Measurements from ENCODE around the gene TRIM27.
"Not testable (repeated sequence)": the region's sequence is repeated elsewhere in the genome, so short reads cannot be mapped to it uniquely, and the experiment has no call there.

The TRIM27 gene

GRCh38 chr6:28866205-28867085 lies 57.3 kb downstream of the TRIM27 start:
- DNase-seq (ENCODE audit: low read depth in 2 of 3, low spot score in 1 of 3): peak; percentile 50 to 72 (median 69)

- DNase-seq (ENCODE audit: low read depth in 2 of 3, low spot score in 1 of 3): peak; percentile 36 to 71 (median 64)
Observed at GRCh38 chr6:28865401-28866204, 58.2 kb downstream of the TRIM27 start.

GRCh38 chr6:28864326-28864923 lies 59.4 kb downstream of the TRIM27 start:
- DNase-seq (ENCODE audit: low read depth in 2 of 3, low spot score in 1 of 3): no peak

- peak; percentile 72 to 98 (median 84) for DNase-seq (ENCODE audit: low read depth in 2 of 3, low spot score in 1 of 3)
Observed at GRCh38 chr6:28863604-28864325, 60.0 kb downstream of the TRIM27 start.

GRCh38 chr6:28862077-28862476 lies 61.7 kb downstream of the TRIM27 start:
- DNase-seq (ENCODE audit: low read depth in 2 of 3, low spot score in 1 of 3): no peak

GRCh38 chr6:28861339-28861738 lies 62.4 kb downstream of the TRIM27 start:
- no peak for DNase-seq (ENCODE audit: low read depth in 2 of 3, low spot score in 1 of 3)

GRCh38 chr6:28860581-28860980 lies 63.2 kb downstream of the TRIM27 start:
- no peak for DNase-seq (ENCODE audit: low read depth in 2 of 3, low spot score in 1 of 3)

GRCh38 chr6:28858963-28859362 lies 64.8 kb downstream of the TRIM27 start:
- no peak for DNase-seq (ENCODE audit: low read depth in 2 of 3, low spot score in 1 of 3)

GRCh38 chr6:28856620-28857005 lies 67.2 kb downstream of the TRIM27 start:
- no peak for DNase-seq (ENCODE audit: low read depth in 2 of 3, low spot score in 1 of 3)

- DNase-seq (ENCODE audit: low read depth in 2 of 3, low spot score in 1 of 3): not testable (repeated sequence)
Observed at GRCh38 chr6:28854405-28854804, 69.4 kb downstream of the TRIM27 start.
